CD4-positive, alpha-beta memory T cell (primary cell): ENCODE measurements around the gene MAP3K9. TPM values are rescaled to one million over a fixed set of nuclear protein-coding genes. Genes with fewer than 3 reads are reported as not detected.

ENCODE experiments used
- CTCF ChIA-PET: fragments of 350-600 bp; sonication (Branson Sonifier 250); formaldehyde crosslinking; loops from one replicate; lab custom pipeline; 2021; ENCODE audit warnings: inconsistent platforms; ENCODE audit not compliant: partially characterized antibody; lab: Charles Lee
- POLR2A ChIA-PET: fragments of 350-600 bp; sonication (Branson Sonifier 250); formaldehyde crosslinking; loops from one replicate; lab custom pipeline; 2021; ENCODE audit not compliant: partially characterized antibody; lab: Charles Lee
- DNase-seq, 5 donors: peaks; one replicate each; pipeline versions ENCODE4 v3.0.0 to v3.0.0-alpha.2; 2020 to 2022; ENCODE audit warnings: mixed read lengths in 1 of 5
- H3K27ac ChIP-seq: one replicate; pipeline ENCODE4 v1.7.0; 2013; ENCODE audit warnings: low read depth, low read length
- H3K27me3 ChIP-seq: 2 replicates; pipeline ENCODE4 v1.7.0; 2013; ENCODE audit warnings: mild to moderate bottlenecking, low read length, moderate library complexity; ENCODE audit not compliant: insufficient read depth
- H3K36me3 ChIP-seq: 2 replicates; pipeline ENCODE4 v1.7.0; 2013; ENCODE audit warnings: mild to moderate bottlenecking, low read length, moderate library complexity; ENCODE audit not compliant: insufficient read depth
- H3K4me1 ChIP-seq: 2 replicates; pipeline ENCODE4 v1.7.0; 2013; ENCODE audit warnings: mild to moderate bottlenecking, low read length, moderate library complexity; ENCODE audit not compliant: insufficient read depth
- H3K4me3 ChIP-seq, 2 donors: one replicate each; pipeline ENCODE4 v1.7.0; 2013; ENCODE audit warnings: low read length in 2 of 2, mild to moderate bottlenecking in 1 of 2
- H3K9me3 ChIP-seq, 2 donors: one replicate each; pipeline ENCODE4 v1.7.0; 2013; ENCODE audit warnings: low read length in 2 of 2, control low read depth in 1 of 2; ENCODE audit not compliant: control insufficient read depth in 1 of 2
- H3K27ac Mint-ChIP-seq, 7 donors: one replicate each; pipeline ENCODE4 v1.8.0; 2020 to 2021; ENCODE audit warnings: mixed read lengths in 7 of 7, mild to moderate bottlenecking in 6 of 7, inconsistent platforms in 3 of 7, moderate library complexity in 3 of 7
- H3K27me3 Mint-ChIP-seq, 2 donors: one replicate each; pipeline ENCODE4 v1.8.0; 2020 to 2021; ENCODE audit warnings: mixed read lengths in 2 of 2
- H3K36me3 Mint-ChIP-seq, 2 donors: one replicate each; pipeline ENCODE4 v1.8.0; 2020 to 2021; ENCODE audit warnings: mixed read lengths in 2 of 2, inconsistent platforms in 1 of 2, mild to moderate bottlenecking in 1 of 2
- H3K4me1 Mint-ChIP-seq, 4 donors: one replicate each; pipeline ENCODE4 v1.8.0; 2020 to 2021; ENCODE audit warnings: mixed read lengths in 4 of 4, mild to moderate bottlenecking in 1 of 4
- H3K4me3 Mint-ChIP-seq, 8 donors: one replicate each; pipeline ENCODE4 v1.8.0; 2020 to 2021; ENCODE audit warnings: mixed read lengths in 8 of 8, mild to moderate bottlenecking in 7 of 8, moderate library complexity in 6 of 8, inconsistent platforms in 3 of 8
- H3K9me3 Mint-ChIP-seq, 8 donors: one replicate each; pipeline ENCODE4 v1.8.0; 2020 to 2021; ENCODE audit warnings: mixed read lengths in 8 of 8, mild to moderate bottlenecking in 5 of 8, inconsistent platforms in 3 of 8, moderate library complexity in 1 of 8
- intact Hi-C: fragments of 100-400 bp; cut with micrococcal nuclease; formaldehyde crosslinking; loops from one replicate; pipeline ENCODE4 v1.15.1; 2023
- polyA plus RNA-seq, 2 donors: library from polyadenylated mRNA; unstranded; fragments of 300-500 nt; fragmentation: Illumina TruSeq; gene quantifications; one replicate each; pipeline ENCODE4 v1.2.3, GENCODE V29; 2021
- total RNA-seq, 2 experiments: library from RNA; stranded (reverse); gene quantifications; one replicate each; pipeline ENCODE4 v1.2.3, GENCODE V29; 2021

MAP3K9 gene
- total and polyA plus RNA-seq, 4 experiments from 2014 or later: 0.47 to 6.4 (median 3.5) TPM

GRCh38 chr14:70801836-70802235 is 7.5 kb downstream of the MAP3K9 start:
- no peaks in the 10 kb centered on the region for H3K9me3 Mint-ChIP-seq
- ChIA-PET CTCF (no interaction called here), POLR2A (no interaction called here)
- peaks cover 8 to 17% of the 10 kb centered on the region in 2 donors for H3K36me3 Mint-ChIP-seq
- H3K4me3 Mint-ChIP-seq: no peak overlapping the region
- peaks cover 0 to 3% (median 2%) of the 10 kb centered on the region in 4 donors for H3K4me1 Mint-ChIP-seq
- H3K27ac Mint-ChIP-seq: no peak overlapping the region
- Histone ChIP-seq H3K36me3 (no peaks in the 10 kb centered on the region), H3K4me3 (no peak overlapping the region), H3K27me3 (no peaks in the 10 kb centered on the region), H3K9me3 (no peaks in the 10 kb centered on the region), H3K4me1 (no peaks in the 10 kb centered on the region), H3K27ac (no peak overlapping the region)
- H3K27me3 Mint-ChIP-seq: no peaks in the 10 kb centered on the region
- no peak for DNase-seq
- intact Hi-C loops: no loop called here

DNA sequence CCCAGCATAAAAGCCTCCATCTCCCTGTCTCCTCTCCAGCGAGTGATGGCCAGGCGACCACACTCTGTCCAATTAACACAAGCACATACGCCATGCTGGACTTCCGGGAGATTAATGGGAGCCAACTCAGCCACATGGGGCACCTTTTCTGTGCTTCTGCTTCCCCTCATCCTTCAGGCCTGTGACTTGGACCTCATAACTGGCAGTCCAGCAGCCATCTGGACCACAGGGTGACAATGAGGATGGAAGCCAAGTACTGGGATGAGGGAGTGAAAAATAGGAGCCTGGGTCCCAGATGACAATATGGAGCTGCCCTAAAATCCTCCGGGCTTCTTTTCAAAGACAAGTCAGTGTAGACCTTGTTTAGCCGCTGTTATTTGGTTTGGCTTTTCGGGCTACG is 12.8 kb downstream of the MAP3K9 start:
- no peaks in the 10 kb centered on the region for H3K4me1 ChIP-seq
- no peak for DNase-seq
- H3K4me3 ChIP-seq: no peak overlapping the region
- H3K27me3 Mint-ChIP-seq: no peaks in the 10 kb centered on the region
- H3K9me3 Mint-ChIP-seq: no peaks in the 10 kb centered on the region
- no peak overlapping the region for H3K4me3 Mint-ChIP-seq
- H3K36me3 ChIP-seq: no peaks in the 10 kb centered on the region
- peaks cover 0 to 4% (median under 1%) of the 10 kb centered on the region in 4 donors for H3K4me1 Mint-ChIP-seq
- intact Hi-C loops: no loop called here
- H3K27ac ChIP-seq: no peak overlapping the region
- H3K27ac Mint-ChIP-seq: no peak overlapping the region
- no peaks in the 10 kb centered on the region for H3K9me3 ChIP-seq
- POLR2A ChIA-PET: no interaction called here
- peaks cover 8 to 27% of the 10 kb centered on the region in 2 donors for H3K36me3 Mint-ChIP-seq
- CTCF ChIA-PET: no interaction called here
- H3K27me3 ChIP-seq: no peaks in the 10 kb centered on the region

DNA sequence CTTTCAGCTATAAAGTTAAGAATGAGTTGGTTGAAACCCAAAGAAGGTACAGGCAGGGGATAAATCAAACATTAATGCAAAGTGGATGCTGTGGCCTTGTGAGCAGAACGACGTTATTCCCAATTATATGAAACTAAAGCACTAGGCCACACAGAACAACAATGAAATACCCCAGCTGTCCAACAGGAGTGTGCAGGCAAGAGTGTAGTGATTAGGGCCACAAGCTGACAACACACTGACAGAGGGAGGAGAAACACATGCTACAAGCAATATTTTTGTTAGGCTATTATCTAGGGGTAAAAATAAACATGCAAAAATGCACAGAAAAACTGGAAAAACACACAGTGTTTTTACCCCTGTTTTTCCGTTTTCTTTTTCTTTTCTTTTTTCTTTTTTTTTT is 15.0 kb downstream of the MAP3K9 start:
- POLR2A ChIA-PET: no interaction called here
- H3K27me3 Mint-ChIP-seq: no peaks in the 10 kb centered on the region
- H3K27ac Mint-ChIP-seq: no peak overlapping the region
- Histone ChIP-seq H3K4me3 (no peak overlapping the region), H3K27ac (no peak overlapping the region), H3K36me3 (no peaks in the 10 kb centered on the region), H3K27me3 (no peaks in the 10 kb centered on the region), H3K4me1 (no peaks in the 10 kb centered on the region), H3K9me3 (no peaks in the 10 kb centered on the region)
- CTCF ChIA-PET: no interaction called here
- intact Hi-C loops: no loop called here
- no peak overlapping the region for H3K4me3 Mint-ChIP-seq
- DNase-seq: no peak
- H3K36me3 Mint-ChIP-seq: peaks cover 7 to 20% of the 10 kb centered on the region in 2 donors
- H3K9me3 Mint-ChIP-seq: no peaks in the 10 kb centered on the region
- peaks cover 0 to 4% (median under 1%) of the 10 kb centered on the region in 4 donors for H3K4me1 Mint-ChIP-seq

DNA sequence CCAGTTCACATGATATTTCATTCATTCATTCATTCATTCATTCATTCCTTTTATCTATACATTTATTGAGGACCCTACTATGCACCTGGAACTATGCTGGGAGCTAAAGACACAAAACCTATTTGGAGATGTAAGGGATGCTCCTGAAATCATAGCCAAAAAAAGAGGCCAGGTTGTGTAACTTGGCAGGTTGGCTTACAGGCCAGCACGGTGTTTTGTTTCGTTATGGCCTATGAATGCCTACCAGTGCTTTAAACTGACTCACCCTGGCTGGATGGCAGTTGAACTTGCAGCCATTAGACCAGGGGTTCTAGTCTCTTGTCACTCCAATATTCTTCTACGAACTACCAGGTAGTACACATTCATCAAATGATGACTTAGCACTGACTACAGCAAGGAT is 15.7 kb downstream of the MAP3K9 start:
- H3K9me3 ChIP-seq: no peaks in the 10 kb centered on the region

GRCh38 chr14:70792939-70793338 is 16.4 kb downstream of the MAP3K9 start:
- H3K27ac ChIP-seq: no peak overlapping the region
- no peaks in the 10 kb centered on the region for H3K36me3 ChIP-seq
- no peak overlapping the region for H3K4me3 Mint-ChIP-seq
- no peaks in the 10 kb centered on the region for H3K27me3 ChIP-seq
- H3K9me3 Mint-ChIP-seq: no peaks in the 10 kb centered on the region
- no peaks in the 10 kb centered on the region for H3K9me3 ChIP-seq
- CTCF ChIA-PET: no interaction called here
- H3K4me1 Mint-ChIP-seq: peaks cover 0 to 4% (median under 1%) of the 10 kb centered on the region in 4 donors
- H3K36me3 Mint-ChIP-seq: peaks cover 6 to 19% of the 10 kb centered on the region in 2 donors
- intact Hi-C loops: no loop called here
- no peak overlapping the region for H3K27ac Mint-ChIP-seq
- POLR2A ChIA-PET: no interaction called here
- H3K4me1 ChIP-seq: no peaks in the 10 kb centered on the region
- no peaks in the 10 kb centered on the region for H3K27me3 Mint-ChIP-seq
- no peak overlapping the region for H3K4me3 ChIP-seq
- DNase-seq: no peak

More for the DNA sequence above, 15.7 kb downstream of the MAP3K9 start:
- Histone ChIP-seq H3K27me3 (no peaks in the 10 kb centered on the region), H3K27ac (no peak overlapping the region), H3K4me3 (no peak overlapping the region), H3K4me1 (no peaks in the 10 kb centered on the region), H3K36me3 (no peaks in the 10 kb centered on the region)
- CTCF ChIA-PET: no interaction called here
- no peaks in the 10 kb centered on the region for H3K27me3 Mint-ChIP-seq
- no peak for DNase-seq
- H3K4me3 Mint-ChIP-seq: no peak overlapping the region
- intact Hi-C loops: no loop called here
- H3K9me3 Mint-ChIP-seq: no peaks in the 10 kb centered on the region
- H3K36me3 Mint-ChIP-seq: peaks cover 7 to 20% of the 10 kb centered on the region in 2 donors
- H3K27ac Mint-ChIP-seq: no peak overlapping the region
- peaks cover 0 to 4% (median under 1%) of the 10 kb centered on the region in 4 donors for H3K4me1 Mint-ChIP-seq
- POLR2A ChIA-PET: no interaction called here

DNA sequence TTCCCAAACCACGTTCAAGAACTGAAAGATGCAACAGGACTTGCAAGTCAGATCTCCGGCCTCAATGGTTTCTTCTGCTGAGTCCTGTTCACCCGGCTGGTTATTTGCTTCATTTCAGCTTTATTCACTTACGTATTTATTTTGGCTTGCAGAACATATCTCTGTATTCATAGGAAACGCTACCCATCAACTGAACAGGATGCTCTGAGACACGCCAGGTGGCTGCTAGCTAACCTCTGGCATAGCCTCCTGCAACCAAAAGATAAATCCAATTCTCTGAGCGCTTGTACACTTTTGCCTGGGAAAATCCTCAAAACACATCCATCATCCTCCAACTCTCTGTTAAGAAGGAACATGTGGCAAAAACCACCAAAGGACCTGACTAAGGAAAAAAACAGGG is 17.3 kb downstream of the MAP3K9 start:
- no peaks in the 10 kb centered on the region for H3K9me3 Mint-ChIP-seq
- H3K27ac ChIP-seq: no peak overlapping the region
- peaks cover 5 to 16% of the 10 kb centered on the region in 2 donors for H3K36me3 Mint-ChIP-seq
- no peak for DNase-seq
- peaks cover 0 to 4% (median under 1%) of the 10 kb centered on the region in 4 donors for H3K4me1 Mint-ChIP-seq
- H3K27me3 Mint-ChIP-seq: no peaks in the 10 kb centered on the region
- no peaks in the 10 kb centered on the region for H3K27me3 ChIP-seq
- H3K36me3 ChIP-seq: no peaks in the 10 kb centered on the region
- ChIA-PET POLR2A (no interaction called here), CTCF (no interaction called here)
- H3K4me3 ChIP-seq: no peak overlapping the region
- H3K4me1 ChIP-seq: no peaks in the 10 kb centered on the region
- H3K9me3 ChIP-seq: no peaks in the 10 kb centered on the region
- intact Hi-C loops: no loop called here
- H3K27ac Mint-ChIP-seq: no peak overlapping the region
- no peak overlapping the region for H3K4me3 Mint-ChIP-seq

DNA sequence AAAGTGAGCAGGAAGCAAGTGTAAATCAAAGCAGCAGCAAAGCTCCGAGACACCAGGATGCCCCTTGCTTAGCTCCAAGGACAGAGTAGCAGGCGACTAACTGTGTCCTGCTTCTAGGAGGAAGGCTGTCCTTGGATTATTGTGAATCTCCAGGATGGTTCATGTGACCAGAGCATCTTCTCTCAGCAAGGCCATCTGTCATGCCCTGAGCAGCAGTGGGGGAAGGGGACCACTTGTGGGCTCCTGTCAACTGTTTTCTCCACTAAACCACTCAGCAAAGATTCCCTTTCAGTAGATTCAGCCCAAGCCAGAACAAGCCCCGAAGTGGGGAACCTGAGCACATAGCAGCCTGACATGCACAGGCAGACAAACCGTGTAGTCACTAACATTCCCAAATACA is 19.4 kb downstream of the MAP3K9 start:
- DNase-seq: no peak
- Mint-ChIP-seq H3K36me3 (peaks cover 5 to 20% of the 10 kb centered on the region in 2 donors), H3K4me1 (peaks cover 0 to 2% (median under 1%) of the 10 kb centered on the region in 4 donors), H3K27ac (no peak overlapping the region), H3K9me3 (no peaks in the 10 kb centered on the region), H3K27me3 (no peaks in the 10 kb centered on the region), H3K4me3 (no peak overlapping the region)
- H3K27ac ChIP-seq: no peak overlapping the region
- intact Hi-C loops: no loop called here
- no peak overlapping the region for H3K4me3 ChIP-seq
- H3K9me3 ChIP-seq: no peaks in the 10 kb centered on the region
- no peaks in the 10 kb centered on the region for H3K36me3 ChIP-seq
- no peaks in the 10 kb centered on the region for H3K4me1 ChIP-seq
- no peaks in the 10 kb centered on the region for H3K27me3 ChIP-seq
- CTCF ChIA-PET: no interaction called here
- POLR2A ChIA-PET: no interaction called here

- Mint-ChIP-seq H3K4me1 (peaks cover 0 to 2% (median under 1%) of the 10 kb centered on the region in 4 donors), H3K36me3 (peaks cover 5 to 20% of the 10 kb centered on the region in 2 donors), H3K27me3 (no peaks in the 10 kb centered on the region), H3K9me3 (no peaks in the 10 kb centered on the region), H3K27ac (no peak overlapping the region), H3K4me3 (no peak overlapping the region)
- Histone ChIP-seq H3K9me3 (no peaks in the 10 kb centered on the region), H3K27ac (no peak overlapping the region), H3K4me3 (no peak overlapping the region), H3K36me3 (no peaks in the 10 kb centered on the region), H3K4me1 (no peaks in the 10 kb centered on the region), H3K27me3 (no peaks in the 10 kb centered on the region)
- ChIA-PET CTCF (no interaction called here), POLR2A (no interaction called here)
- no peak for DNase-seq
- intact Hi-C loops: no loop called here
Measured at GRCh38 chr14:70789361-70789760, 20.0 kb downstream of the MAP3K9 start.
